GM12878 (cell line): ENCODE results near the gene COX5A. TPM values are rescaled to one million over a fixed set of nuclear protein-coding genes. Genes with fewer than 3 reads are reported as not detected.

Source experiments
- ATAC-seq: fragments of 200-7000 bp; cut with Tn5 transposase; 3 replicates; pipeline ENCODE4 v1.9.1; 2020; ENCODE audit warnings: mild to moderate bottlenecking, moderate library complexity
- BruUV-seq: library from RNA; stranded (reverse); fragments of 400-500 nt; replicated peaks from 2 replicates; lab custom pipeline; 2021; lab: Mats Ljungman, UMichigan
- CTCF ChIA-PET: fragments of 300-600 bp; sonication (Branson Sonifier 250); formaldehyde crosslinking; extraction: SDS; loops from one replicate; lab custom pipeline; 2021; ENCODE audit warnings: inconsistent platforms; lab: Yijun Ruan, JAX
- POLR2A ChIA-PET: fragments of 350-600 bp; formaldehyde crosslinking; extraction: SDS; loops from one replicate; lab custom pipeline; 2021; ENCODE audit warnings: inconsistent platforms; lab: Charles Lee
- RAD21 ChIA-PET: fragments of 300-600 bp; sonication (Branson Sonifier 250); formaldehyde crosslinking; loops from one replicate; lab custom pipeline; 2023; ENCODE audit warnings: antibody characterized with exemption; ENCODE audit not compliant: unreplicated experiment; lab: Charles Lee
- SMC1A ChIA-PET: fragments of 300-600 bp; sonication (Branson Sonifier 250); formaldehyde crosslinking; loops from one replicate; lab custom pipeline; 2023; ENCODE audit not compliant: unreplicated experiment, uncharacterized antibody; lab: Charles Lee
- DNase-seq: peaks from one replicate; pipeline ENCODE4 v3.0.0-alpha.2; 2011; ENCODE audit warnings: low read depth, low spot score
- FAIRE-seq: peaks from 3 replicates; lab custom pipeline; 2011; peaks lifted over from hg19 to GRCh38; lab: Jason Lieb, UNC
- H2AFZ ChIP-seq: 2 replicates; pipeline ENCODE4 v1.6.0; 2011; ENCODE audit warnings: low read depth, low read length, control low read depth; ENCODE audit not compliant: control insufficient read depth
- H3K27ac ChIP-seq: 2 replicates; pipeline ENCODE4 v1.5.1; 2011; ENCODE audit warnings: control low read depth; ENCODE audit not compliant: control insufficient read depth, insufficient read depth
- H3K27me3 ChIP-seq, 2 experiments: replicated peaks in 1 of 2; 2 replicates each; pipeline versions ENCODE4 v1.6.0 to v1.6.1; 2011; ENCODE audit warnings: low read length in 1 of 2; ENCODE audit not compliant: control insufficient read depth in 2 of 2, insufficient read depth in 2 of 2
- H3K36me3 ChIP-seq, 2 experiments: 2 replicates each; pipeline ENCODE4 v1.5.1; 2011; ENCODE audit warnings: low read length in 1 of 2; ENCODE audit not compliant: control insufficient read depth in 2 of 2, insufficient read depth in 2 of 2
- H3K4me1 ChIP-seq: 2 replicates; pipeline ENCODE4 v1.6.1; 2011; ENCODE audit warnings: mild to moderate bottlenecking, low read length, moderate library complexity, mixed read lengths; ENCODE audit not compliant: control insufficient read depth, insufficient read depth
- H3K4me2 ChIP-seq: 2 replicates; pipeline ENCODE4 v1.6.0; 2011; ENCODE audit warnings: control low read depth; ENCODE audit not compliant: control insufficient read depth, insufficient read depth
- H3K4me3 ChIP-seq: fragments of 200-600 bp; sonication (generic); 2 replicates; pipeline ENCODE4 v1.5.1; 2016
- H3K79me2 ChIP-seq: 2 replicates; pipeline ENCODE4 v1.6.0; 2011; ENCODE audit warnings: low read length; ENCODE audit not compliant: control insufficient read depth, insufficient read depth
- H3K9ac ChIP-seq: 2 replicates; pipeline ENCODE4 v1.8.0; 2011; ENCODE audit warnings: low read length, control low read depth, mixed read lengths; ENCODE audit not compliant: control insufficient read depth, insufficient read depth
- H3K9me3 ChIP-seq: replicated peaks from 3 replicates; pipeline ENCODE4 v1.5.1; 2011; ENCODE audit warnings: mild to moderate bottlenecking, low read length; ENCODE audit not compliant: control insufficient read depth, insufficient read depth
- H4K20me1 ChIP-seq: 2 replicates; pipeline ENCODE4 v1.6.0; 2011; ENCODE audit not compliant: control insufficient read depth, insufficient read depth
- WGBS: methylation state at CpG from one replicate; pipeline ENCODE4 v1.1.6; 2016; ENCODE audit warnings: low lambda C conversion rate; ENCODE audit not compliant: insufficient replicate concordance, insufficient coverage; ENCODE audit errors: missing lambda C conversion rate; 5-methylcytosine and 5-hydroxymethylcytosine counted together
- in situ Hi-C: fragments of 300-500 bp; cut with MboI; formaldehyde crosslinking; loops from 9 replicates; pipeline ENCODE4 v1.14.3; 2018; ENCODE audit warnings: mixed read lengths
- intact Hi-C: fragments of 100-400 bp; cut with micrococcal nuclease; formaldehyde crosslinking; loops from one replicate; pipeline ENCODE4 v1.14.2; 2022; ENCODE audit not compliant: unreplicated experiment
- polyA plus RNA-seq, 11 experiments: library from polyadenylated mRNA; depleted of rRNA in 4 of 11; unstranded in 6 of 11; stranded (reverse) in 5 of 11; fragments of >200 nt; fragmentation: Nextera tagmentation in 4 of 11; fragmentation: Illumina TruSeq in 1 of 11; extraction: Ambion mirVana in 4 of 11; extraction: Trizol in 1 of 11; gene quantifications; 1 replicate in 1 of 11; 2 replicates in 10 of 11; pipeline versions ENCODE4 v1.2.1 to v1.2.3, GENCODE V29; 2011 to 2016; ENCODE audit warnings: inconsistent platforms in 2 of 11, missing spikeins in 2 of 11, low read depth in 1 of 11
- total RNA-seq, 4 experiments: library from RNA; depleted of rRNA in 3 of 4; stranded (reverse); fragments of >200 nt in 3 of 4; fragmentation: Illumina TruSeq in 1 of 4; extraction: Trizol in 1 of 4; gene quantifications; 2 replicates each; pipeline versions ENCODE4 v1.2.1 to v1.2.3, GENCODE V29; 2013 to 2021
- TF ChIP-seq, protein P1 (sequence below): fragments of 450-650 bp; IDR thresholded peaks from 2 replicates; pipeline ENCODE4 v1.6.1; 2016; ENCODE audit warnings: mild to moderate bottlenecking
- TF ChIP-seq, protein P2 (sequence below): IDR thresholded peaks from 2 replicates; pipeline ENCODE4 v1.6.1; 2012; ENCODE audit warnings: low read length, inconsistent platforms
- TF ChIP-seq, protein P3 (sequence below): fragments of 450-650 bp; IDR thresholded peaks from 2 replicates; pipeline ENCODE4 v1.6.1; 2017; ENCODE audit warnings: antibody characterized with exemption, mild to moderate bottlenecking, moderate library complexity
- TF ChIP-seq, protein P4 (sequence below): fragments of 450-650 bp; IDR thresholded peaks from 2 replicates; pipeline ENCODE4 v1.6.1; 2016; ENCODE audit warnings: mild to moderate bottlenecking

Gene COX5A
- total and polyA plus RNA-seq, 10 of the 15 experiments (the other 5 are each of a cell fraction or from before 2014, with no cell fraction given), result 84.5 to 1,218 (median 392) TPM

DNA sequence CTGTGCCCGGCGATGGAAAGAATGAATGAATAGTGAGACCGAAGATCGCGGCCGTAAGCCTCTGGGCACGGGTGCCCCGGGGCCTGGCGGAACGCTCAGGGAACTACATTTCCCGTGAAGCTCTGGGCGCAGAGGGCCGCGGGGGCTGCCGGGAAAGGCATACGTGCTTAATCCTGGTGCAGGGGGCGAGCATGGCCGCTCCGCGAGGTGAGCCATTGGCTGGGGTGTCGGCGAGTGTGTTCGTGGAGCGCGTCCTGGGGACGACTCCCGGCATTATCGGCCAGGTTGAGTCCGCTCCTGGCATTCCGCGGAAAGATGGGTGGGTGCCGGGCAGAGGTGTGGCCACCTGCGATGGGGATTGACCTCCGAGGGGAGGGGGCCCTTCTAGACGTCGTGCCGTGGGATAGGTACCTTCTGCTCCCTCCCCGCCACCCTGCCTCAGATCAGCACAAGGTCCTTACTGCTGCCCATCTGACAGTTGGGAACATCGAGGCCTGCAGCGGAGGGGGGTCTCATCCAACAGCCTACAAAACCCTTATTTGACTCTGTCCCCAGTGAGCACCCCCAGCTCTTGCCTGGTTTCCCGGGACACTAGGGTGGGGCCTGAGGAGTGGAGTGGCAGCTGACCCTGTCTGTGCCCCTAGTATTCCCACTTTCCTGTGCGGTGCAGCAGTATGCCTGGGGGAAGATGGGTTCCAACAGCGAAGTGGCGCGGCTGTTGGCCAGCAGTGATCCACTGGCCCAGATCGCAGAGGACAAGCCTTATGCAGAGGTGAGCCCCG, 47.8 kb downstream of the COX5A start, which contains the start of gene MPI (continued):
- TF ChIP-seq, protein P1, sequence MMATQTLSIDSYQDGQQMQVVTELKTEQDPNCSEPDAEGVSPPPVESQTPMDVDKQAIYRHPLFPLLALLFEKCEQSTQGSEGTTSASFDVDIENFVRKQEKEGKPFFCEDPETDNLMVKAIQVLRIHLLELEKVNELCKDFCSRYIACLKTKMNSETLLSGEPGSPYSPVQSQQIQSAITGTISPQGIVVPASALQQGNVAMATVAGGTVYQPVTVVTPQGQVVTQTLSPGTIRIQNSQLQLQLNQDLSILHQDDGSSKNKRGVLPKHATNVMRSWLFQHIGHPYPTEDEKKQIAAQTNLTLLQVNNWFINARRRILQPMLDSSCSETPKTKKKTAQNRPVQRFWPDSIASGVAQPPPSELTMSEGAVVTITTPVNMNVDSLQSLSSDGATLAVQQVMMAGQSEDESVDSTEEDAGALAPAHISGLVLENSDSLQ, result no peak
- TF ChIP-seq, protein P2, sequence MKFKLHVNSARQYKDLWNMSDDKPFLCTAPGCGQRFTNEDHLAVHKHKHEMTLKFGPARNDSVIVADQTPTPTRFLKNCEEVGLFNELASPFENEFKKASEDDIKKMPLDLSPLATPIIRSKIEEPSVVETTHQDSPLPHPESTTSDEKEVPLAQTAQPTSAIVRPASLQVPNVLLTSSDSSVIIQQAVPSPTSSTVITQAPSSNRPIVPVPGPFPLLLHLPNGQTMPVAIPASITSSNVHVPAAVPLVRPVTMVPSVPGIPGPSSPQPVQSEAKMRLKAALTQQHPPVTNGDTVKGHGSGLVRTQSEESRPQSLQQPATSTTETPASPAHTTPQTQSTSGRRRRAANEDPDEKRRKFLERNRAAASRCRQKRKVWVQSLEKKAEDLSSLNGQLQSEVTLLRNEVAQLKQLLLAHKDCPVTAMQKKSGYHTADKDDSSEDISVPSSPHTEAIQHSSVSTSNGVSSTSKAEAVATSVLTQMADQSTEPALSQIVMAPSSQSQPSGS, result no peak

DNA sequence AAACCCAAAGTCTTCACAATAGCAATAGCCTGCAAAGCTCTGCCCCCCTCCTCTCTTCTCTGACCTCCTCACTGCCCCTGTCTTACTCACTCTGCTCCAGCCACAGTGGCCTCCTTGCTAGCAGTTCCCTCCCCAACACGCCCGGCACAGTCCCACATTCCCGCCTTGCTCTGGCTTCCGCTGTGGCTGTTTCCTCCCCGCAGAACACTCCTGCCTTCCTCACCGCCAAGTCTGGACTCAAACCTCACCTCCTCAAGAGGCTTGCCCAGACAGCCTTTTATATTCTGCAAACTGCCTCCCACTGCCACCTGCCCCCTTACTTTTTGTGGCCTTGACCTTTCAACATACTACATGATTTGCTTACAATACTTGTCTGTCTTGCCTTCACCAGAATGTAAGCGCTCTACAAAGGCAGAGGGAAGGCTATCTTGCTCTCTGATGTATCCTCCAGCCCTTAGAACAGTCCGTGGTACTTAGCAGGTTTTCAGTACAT, 48.4 kb downstream of the COX5A start:
- SMC1A ChIA-PET, result interaction anchor here (0.9 to 1.9 kb wide), 7 partner anchors 10 to 117 kb away, joined by 3 to 7 read pairs (median 5); partner anchors contain the start of gene FAM219B
- H2AFZ ChIP-seq, result peak overlapping the region; percentile 96
- no peaks in the 10 kb centered on the region for H4K20me1 ChIP-seq
- intact Hi-C loops, result no loop called here
- H3K4me3 ChIP-seq, result peak overlapping the region; percentile 83; the same call in 1 of the 2 replicates
- RAD21 ChIA-PET, result interaction anchor here (1.0 to 1.2 kb wide), 3 partner anchors 10 to 118 kb away, joined by 3 to 5 read pairs (median 3); no protein-coding TSS in a partner anchor
- H3K9me3 ChIP-seq, result no peaks in the 10 kb centered on the region
- H3K27ac ChIP-seq, result peak overlapping the region; percentile 66; the same call in 1 of the 2 replicates
- in situ Hi-C loops, result no loop called here
- peaks cover 12% of the 10 kb centered on the region for H3K79me2 ChIP-seq
- 26% methylated on average over 8 of the region's 8 CpGs for WGBS
- no peak for FAIRE-seq
- peaks cover 28% of the 10 kb centered on the region for H3K4me1 ChIP-seq
- POLR2A ChIA-PET, result interaction anchor here (0.6 to 1.9 kb wide), 7 partner anchors 10 to 1201 kb away, joined by 3 to 10 read pairs (median 5); partner anchors contain the start of gene SCAMP2
- peaks cover 0 to 6% of the 10 kb centered on the region in 2 experiments; a peak in 2 of 4 replicates for H3K36me3 ChIP-seq
- no peaks in the 10 kb centered on the region for H3K27me3 ChIP-seq
- DNase-seq, result no peak
- H3K9ac ChIP-seq, result peak overlapping the region; percentile 84; the same call in 1 of the 2 replicates
- BruUV-seq, result no TSS peak
- CTCF ChIA-PET, result interaction anchor here (1.2 to 4.5 kb wide), 3 partner anchors 12 to 19 kb away, joined by 3 to 37 read pairs (median 8); no protein-coding TSS in a partner anchor
- TF ChIP-seq, protein P3, sequence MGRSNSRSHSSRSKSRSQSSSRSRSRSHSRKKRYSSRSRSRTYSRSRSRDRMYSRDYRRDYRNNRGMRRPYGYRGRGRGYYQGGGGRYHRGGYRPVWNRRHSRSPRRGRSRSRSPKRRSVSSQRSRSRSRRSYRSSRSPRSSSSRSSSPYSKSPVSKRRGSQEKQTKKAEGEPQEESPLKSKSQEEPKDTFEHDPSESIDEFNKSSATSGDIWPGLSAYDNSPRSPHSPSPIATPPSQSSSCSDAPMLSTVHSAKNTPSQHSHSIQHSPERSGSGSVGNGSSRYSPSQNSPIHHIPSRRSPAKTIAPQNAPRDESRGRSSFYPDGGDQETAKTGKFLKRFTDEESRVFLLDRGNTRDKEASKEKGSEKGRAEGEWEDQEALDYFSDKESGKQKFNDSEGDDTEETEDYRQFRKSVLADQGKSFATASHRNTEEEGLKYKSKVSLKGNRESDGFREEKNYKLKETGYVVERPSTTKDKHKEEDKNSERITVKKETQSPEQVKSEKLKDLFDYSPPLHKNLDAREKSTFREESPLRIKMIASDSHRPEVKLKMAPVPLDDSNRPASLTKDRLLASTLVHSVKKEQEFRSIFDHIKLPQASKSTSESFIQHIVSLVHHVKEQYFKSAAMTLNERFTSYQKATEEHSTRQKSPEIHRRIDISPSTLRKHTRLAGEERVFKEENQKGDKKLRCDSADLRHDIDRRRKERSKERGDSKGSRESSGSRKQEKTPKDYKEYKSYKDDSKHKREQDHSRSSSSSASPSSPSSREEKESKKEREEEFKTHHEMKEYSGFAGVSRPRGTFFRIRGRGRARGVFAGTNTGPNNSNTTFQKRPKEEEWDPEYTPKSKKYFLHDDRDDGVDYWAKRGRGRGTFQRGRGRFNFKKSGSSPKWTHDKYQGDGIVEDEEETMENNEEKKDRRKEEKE, result no peak
- TF ChIP-seq, protein P4, sequence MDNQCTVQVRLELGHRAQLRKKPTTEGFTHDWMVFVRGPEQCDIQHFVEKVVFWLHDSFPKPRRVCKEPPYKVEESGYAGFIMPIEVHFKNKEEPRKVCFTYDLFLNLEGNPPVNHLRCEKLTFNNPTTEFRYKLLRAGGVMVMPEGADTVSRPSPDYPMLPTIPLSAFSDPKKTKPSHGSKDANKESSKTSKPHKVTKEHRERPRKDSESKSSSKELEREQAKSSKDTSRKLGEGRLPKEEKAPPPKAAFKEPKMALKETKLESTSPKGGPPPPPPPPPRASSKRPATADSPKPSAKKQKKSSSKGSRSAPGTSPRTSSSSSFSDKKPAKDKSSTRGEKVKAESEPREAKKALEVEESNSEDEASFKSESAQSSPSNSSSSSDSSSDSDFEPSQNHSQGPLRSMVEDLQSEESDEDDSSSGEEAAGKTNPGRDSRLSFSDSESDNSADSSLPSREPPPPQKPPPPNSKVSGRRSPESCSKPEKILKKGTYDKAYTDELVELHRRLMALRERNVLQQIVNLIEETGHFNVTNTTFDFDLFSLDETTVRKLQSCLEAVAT, result peak; percentile 45; the same call in 1 of the 2 replicates
- no peak for ATAC-seq
- peak overlapping the region; percentile 85 for H3K4me2 ChIP-seq
